Kidney (tissue), 14 donors: Measurements from ENCODE around the gene SMURF1. TPM values are rescaled to one million over a fixed set of nuclear protein-coding genes. Genes with fewer than 3 reads are reported as not detected.

Source experiments
- DNase-seq, 5 donors: peaks; one replicate each; pipeline ENCODE4 v3.0.0-alpha.2; 2013 to 2020
- FAIRE-seq: peaks from 2 replicates; lab custom pipeline; 2012; peaks lifted over from hg19 to GRCh38; lab: Jason Lieb, UNC
- H3K27ac ChIP-seq, 2 donors: one replicate each; pipeline ENCODE4 v1.7.0; 2013; ENCODE audit warnings: low read depth in 2 of 2, low read length in 2 of 2, inconsistent platforms in 1 of 2
- H3K27me3 ChIP-seq: one replicate; pipeline ENCODE4 v1.7.1; 2013; ENCODE audit warnings: low read length, inconsistent platforms; ENCODE audit not compliant: control insufficient read depth, insufficient read depth
- H3K36me3 ChIP-seq, 3 donors: one replicate each; pipeline versions ENCODE4 v1.7.0 to v1.7.1; 2013; ENCODE audit warnings: low read length in 3 of 3, control low read depth in 1 of 3, inconsistent platforms in 1 of 3; ENCODE audit not compliant: insufficient read depth in 3 of 3, control insufficient read depth in 2 of 3
- H3K4me1 ChIP-seq, 3 donors: one replicate each; pipeline versions ENCODE4 v1.7.0 to v1.7.1; 2013; ENCODE audit warnings: low read length in 3 of 3, inconsistent platforms in 1 of 3, low read depth in 1 of 3; ENCODE audit not compliant: control insufficient read depth in 2 of 3, insufficient read depth in 2 of 3
- H3K4me3 ChIP-seq, 3 donors: one replicate each; pipeline versions ENCODE4 v1.7.0 to v1.8.1; 2013; ENCODE audit warnings: low read length in 3 of 3, control low read depth in 1 of 3, inconsistent platforms in 1 of 3
- H3K9ac ChIP-seq, 3 donors: one replicate each; pipeline versions ENCODE4 v1.7.0 to v1.7.1; 2013; ENCODE audit warnings: low read length in 3 of 3, control low read depth in 1 of 3, inconsistent platforms in 1 of 3
- H3K9me3 ChIP-seq, 3 donors: one replicate each; pipeline versions ENCODE4 v1.7.0 to v1.7.1; 2013; ENCODE audit warnings: low read length in 3 of 3, control low read depth in 1 of 3, inconsistent platforms in 1 of 3; ENCODE audit not compliant: control insufficient read depth in 2 of 3, insufficient read depth in 1 of 3
- intact Hi-C: fragments of 100-400 bp; cut with DNase I; formaldehyde crosslinking; loops from one replicate; pipeline ENCODE4 v1.11.1; 2022
- polyA plus RNA-seq: library from polyadenylated mRNA; stranded (reverse); fragments of 350-450 nt; fragmentation: Illumina TruSeq; extraction: RNeasy Lipid Tissue Mini Kit (QIAGEN cat#74804); gene quantifications from one replicate; pipeline ENCODE4 v1.2.3, GENCODE V29; 2014; ENCODE audit warnings: low read depth, low replicate concordance; ENCODE audit not compliant: insufficient read depth
- total RNA-seq: library from RNA; stranded (reverse); fragmentation: NEBNext Ultra II Directional; extraction: Animal tissue kit (Norgen Biotek cat#: 25700); gene quantifications from one replicate; pipeline ENCODE4 v1.2.1, GENCODE V29; 2021
- TF ChIP-seq, protein P1 (sequence below): IDR thresholded peaks from 3 replicates; pipeline ENCODE4 v1.5.1; 2012; ENCODE audit warnings: mild to moderate bottlenecking, moderate library complexity, borderline replicate concordance; ENCODE audit not compliant: insufficient read depth; ENCODE audit errors: extremely low read depth
- donor health status: control.
- donor health status: control.
- donor health status: control.
- donor health status: control.
- donor health status: control.
- donor health status: DM: yes; HTN: yes; CAD: no.
- donor health status: Normal renal cell carcinoma (clear cell type).

SMURF1 gene
- total and polyA plus RNA-seq, 2 donors from 2014 or later: 6.3 to 29.8 TPM

DNA sequence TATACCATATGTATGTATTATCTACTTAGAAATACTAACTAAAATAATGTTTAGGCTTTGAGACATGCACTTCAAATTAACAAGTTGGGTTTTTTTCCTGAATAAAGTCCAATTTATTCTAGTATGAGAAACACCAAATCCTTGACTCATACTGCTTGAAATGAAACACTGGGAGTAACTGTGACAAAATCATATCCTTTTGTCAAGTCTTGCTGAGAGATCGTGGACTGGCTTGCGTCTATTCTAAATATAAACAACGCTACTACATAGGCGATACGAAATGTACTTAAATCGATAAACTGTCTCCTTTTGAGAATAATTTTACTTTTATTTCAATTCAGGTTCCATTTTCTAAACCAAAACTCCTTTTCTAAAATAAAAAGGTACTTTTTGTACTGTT is 16.3 kb downstream of the SMURF1 start:
- Histone ChIP-seq H3K27ac (no peak overlapping the region), H3K9me3 (no peaks in the 10 kb centered on the region), H3K4me3 (no peak overlapping the region), H3K4me1 (peaks cover 0 to 12% (median 11%) of the 10 kb centered on the region in 3 donors), H3K9ac (no peak overlapping the region), H3K36me3 (no peaks in the 10 kb centered on the region), H3K27me3 (no peaks in the 10 kb centered on the region)
- DNase-seq (no peak), FAIRE-seq (no peak)
- TF ChIP-seq, protein P1, sequence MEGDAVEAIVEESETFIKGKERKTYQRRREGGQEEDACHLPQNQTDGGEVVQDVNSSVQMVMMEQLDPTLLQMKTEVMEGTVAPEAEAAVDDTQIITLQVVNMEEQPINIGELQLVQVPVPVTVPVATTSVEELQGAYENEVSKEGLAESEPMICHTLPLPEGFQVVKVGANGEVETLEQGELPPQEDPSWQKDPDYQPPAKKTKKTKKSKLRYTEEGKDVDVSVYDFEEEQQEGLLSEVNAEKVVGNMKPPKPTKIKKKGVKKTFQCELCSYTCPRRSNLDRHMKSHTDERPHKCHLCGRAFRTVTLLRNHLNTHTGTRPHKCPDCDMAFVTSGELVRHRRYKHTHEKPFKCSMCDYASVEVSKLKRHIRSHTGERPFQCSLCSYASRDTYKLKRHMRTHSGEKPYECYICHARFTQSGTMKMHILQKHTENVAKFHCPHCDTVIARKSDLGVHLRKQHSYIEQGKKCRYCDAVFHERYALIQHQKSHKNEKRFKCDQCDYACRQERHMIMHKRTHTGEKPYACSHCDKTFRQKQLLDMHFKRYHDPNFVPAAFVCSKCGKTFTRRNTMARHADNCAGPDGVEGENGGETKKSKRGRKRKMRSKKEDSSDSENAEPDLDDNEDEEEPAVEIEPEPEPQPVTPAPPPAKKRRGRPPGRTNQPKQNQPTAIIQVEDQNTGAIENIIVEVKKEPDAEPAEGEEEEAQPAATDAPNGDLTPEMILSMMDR: no peak
- intact Hi-C loops: no loop called here

DNA sequence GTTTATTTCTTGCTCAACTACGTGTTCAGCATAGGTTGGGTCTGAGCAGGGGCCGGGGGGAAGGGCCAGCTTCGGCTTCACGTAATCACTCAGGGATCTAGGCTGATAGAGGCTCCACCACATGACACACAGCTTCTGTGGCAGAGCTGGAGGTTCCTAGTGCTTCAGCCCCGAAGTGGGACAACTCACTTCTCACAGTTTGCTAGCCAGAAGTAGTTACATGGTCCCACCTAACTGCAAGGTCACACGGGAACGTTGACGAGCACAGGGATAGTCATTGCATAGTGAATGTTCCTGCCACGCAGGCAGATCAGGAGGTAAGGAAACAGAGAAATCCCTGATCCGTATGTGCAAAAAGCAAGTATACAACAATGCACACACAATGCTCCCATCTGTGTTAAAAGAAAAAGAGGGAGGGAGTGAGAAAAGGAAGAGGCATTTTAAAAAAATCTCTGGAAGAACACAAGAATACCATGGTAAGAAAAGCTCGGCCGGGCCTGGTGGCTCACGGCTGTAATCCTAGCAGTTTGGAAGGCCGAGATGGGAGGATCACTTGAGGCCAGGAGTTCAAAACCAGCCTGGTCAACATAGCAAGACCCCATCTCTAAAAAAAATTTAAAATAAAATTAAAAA is 16.9 kb downstream of the SMURF1 start:
- H3K4me1 ChIP-seq: peaks cover 0 to 11% (median 10%) of the 10 kb centered on the region in 3 donors
- FAIRE-seq (no peak), DNase-seq (no peak)
- H3K27me3 ChIP-seq: no peaks in the 10 kb centered on the region
- no peaks in the 10 kb centered on the region for H3K9me3 ChIP-seq
- no peak overlapping the region for H3K4me3 ChIP-seq
- TF ChIP-seq, protein P1: no peak
- intact Hi-C loops: no loop called here
- H3K36me3 ChIP-seq: no peaks in the 10 kb centered on the region
- H3K9ac ChIP-seq: no peak overlapping the region
- no peak overlapping the region for H3K27ac ChIP-seq

DNA sequence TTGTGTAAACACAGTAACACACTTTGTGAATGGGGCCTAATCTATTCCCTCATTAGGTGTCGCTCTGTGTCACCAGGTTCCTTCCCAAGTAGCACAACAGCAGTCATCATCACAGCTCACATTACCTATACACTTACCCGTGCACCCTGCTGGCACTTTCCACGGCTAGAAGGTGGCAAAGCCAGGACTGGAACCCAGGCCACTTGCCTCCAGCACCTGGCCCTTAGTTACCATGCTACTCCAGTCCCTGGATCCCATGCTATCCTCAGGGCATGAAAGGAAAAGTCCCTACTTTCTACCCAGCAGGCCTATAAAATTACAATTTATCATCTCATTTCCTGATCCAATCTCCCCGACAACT is 18.4 kb downstream of the SMURF1 start:
- H3K4me1 ChIP-seq: peaks cover 0 to 11% (median 10%) of the 10 kb centered on the region in 3 donors
- H3K4me3 ChIP-seq: no peak overlapping the region
- H3K9me3 ChIP-seq: no peaks in the 10 kb centered on the region
- DNase-seq: no peak
- no peak for FAIRE-seq
- no peaks in the 10 kb centered on the region for H3K36me3 ChIP-seq
- intact Hi-C loops: no loop called here
- no peak overlapping the region for H3K9ac ChIP-seq
- no peak overlapping the region for H3K27ac ChIP-seq
- no peaks in the 10 kb centered on the region for H3K27me3 ChIP-seq
- TF ChIP-seq, protein P1: no peak
